K562 (cell line): ENCODE data around the gene SORT1. TPM values are rescaled to one million over a fixed set of nuclear protein-coding genes. Genes with fewer than 3 reads are reported as not detected.

ENCODE experiments used
- ATF7 ChIP-seq: fragments of 450-650 bp; IDR thresholded peaks from 2 replicates; pipeline ENCODE4 v1.7.1; 2014; ENCODE audit warnings: mild to moderate bottlenecking, moderate library complexity
- BDP1 ChIP-seq: IDR thresholded peaks from 3 replicates; pipeline ENCODE4 v1.6.1; 2011; ENCODE audit not compliant: insufficient read length, insufficient read depth
- CHD7 ChIP-seq: fragments of 200-600 bp; sonication (generic); IDR thresholded peaks from one replicate; pipeline ENCODE4 v1.6.1; 2012; ENCODE audit warnings: mild to moderate bottlenecking, low read depth, low read length, inconsistent platforms
- CREB1 ChIP-seq, 2 experiments: sonication (generic) in 1 of 2; formaldehyde crosslinking in 1 of 2; IDR thresholded peaks; 2 replicates each; pipeline versions ENCODE4 v1.6.1 to v1.8.0; 2012 to 2022; ENCODE audit warnings: inconsistent platforms in 1 of 2, mild to moderate bottlenecking in 1 of 2, missing genetic modification reagents in 1 of 2, moderate library complexity in 1 of 2
- ELF1 ChIP-seq: fragments of 200-800 bp; sonication (Bioruptor generic); IDR thresholded peaks from 2 replicates; pipeline ENCODE4 v1.6.1; 2016; ENCODE audit warnings: missing genetic modification characterization, missing compliant biosample characterization
- ELK1 ChIP-seq: sonication (generic); formaldehyde crosslinking; IDR thresholded peaks from 2 replicates; pipeline ENCODE4 v1.8.1; 2022; ENCODE audit warnings: missing genetic modification reagents
- FOXK1 ChIP-seq: sonication (generic); formaldehyde crosslinking; IDR thresholded peaks from 2 replicates; pipeline ENCODE4 v1.8.0; 2022; ENCODE audit warnings: missing genetic modification reagents, mild to moderate bottlenecking, borderline replicate concordance
- HDAC2 ChIP-seq: fragments of 450-650 bp; IDR thresholded peaks from 2 replicates; pipeline ENCODE4 v1.6.1; 2016; ENCODE audit warnings: mild to moderate bottlenecking
- MITF ChIP-seq: IDR thresholded peaks from 2 replicates; pipeline ENCODE4 v1.6.1; 2014; ENCODE audit warnings: antibody characterized with exemption
- PHF8 ChIP-seq: fragments of 200-600 bp; sonication (generic); IDR thresholded peaks from 2 replicates; pipeline ENCODE4 v1.6.1; 2012; ENCODE audit warnings: mixed run types, mild to moderate bottlenecking, inconsistent platforms, low read length, moderate library complexity, borderline replicate concordance
- RBM34 ChIP-seq: fragments of 200-400 bp; formaldehyde crosslinking; IDR thresholded peaks from 2 replicates; pipeline ENCODE4 v1.6.1; 2018; ENCODE audit warnings: low read length, borderline replicate concordance; ENCODE audit not compliant: insufficient read depth
- ZBTB8A ChIP-seq: fragments of 450-650 bp; IDR thresholded peaks from 2 replicates; pipeline ENCODE4 v1.6.1; 2018; ENCODE audit warnings: mild to moderate bottlenecking, moderate library complexity; ENCODE audit not compliant: partially characterized antibody
- ZNF274 ChIP-seq: IDR thresholded peaks from 2 replicates; pipeline ENCODE4 v1.6.1; 2011; ENCODE audit warnings: low read depth, mild to moderate bottlenecking, low read length, moderate library complexity, borderline replicate concordance
- ZNF3 ChIP-seq: fragments of 250-450 bp; sonication (Bioruptor Pico); IDR thresholded peaks from 2 replicates; pipeline ENCODE4 v1.5.0; 2021; ENCODE audit warnings: mild to moderate bottlenecking, moderate library complexity
- polyA plus RNA-seq, 8 experiments: library from polyadenylated mRNA; depleted of rRNA in 4 of 8; stranded (reverse) in 5 of 8; unstranded in 3 of 8; fragments of >200 nt; fragmentation: Nextera tagmentation in 2 of 8; fragmentation: Illumina TruSeq in 1 of 8; extraction: Ambion mirVana in 2 of 8; extraction: Trizol in 1 of 8; gene quantifications; 2 replicates each; pipeline versions ENCODE4 v1.2.1 to v1.2.3, GENCODE V29; 2011 to 2014; ENCODE audit warnings: inconsistent platforms in 1 of 8, missing spikeins in 1 of 8
- total RNA-seq, 7 experiments: library from RNA; depleted of rRNA in 6 of 7; stranded (reverse); fragments of >200 nt in 6 of 7; fragmentation: Illumina TruSeq in 2 of 7; extraction: Trizol in 2 of 7; gene quantifications; 2 replicates each; pipeline versions ENCODE4 v1.2.1 to v1.2.3, GENCODE V29; 2011 to 2021; ENCODE audit warnings: low replicate concordance in 1 of 7

Gene SORT1
- total and polyA plus RNA-seq, 9 of the 15 experiments (the other 6 are each of a cell fraction or from before 2014, with no cell fraction given) = 27.4 to 112 (median 65.0) TPM

- TF ChIP-seq ZBTB8A = no peak
- no peak for TF ChIP-seq PHF8
- TF ChIP-seq BDP1 = no peak
- no peak for TF ChIP-seq MITF
- no peak for TF ChIP-seq FOXK1 (CRISPR knock-in tag)
- no peak for TF ChIP-seq RBM34
- TF ChIP-seq ZNF274 = no peak
- no peak for TF ChIP-seq CREB1 (IDR thresholded peaks at IDR 0.05)
- 0 out of 2 replicates have a peak, but pooled peaks have one; percentile 29 for TF ChIP-seq CREB1 (CRISPR knock-in tag; IDR thresholded peaks at IDR 0.05)
- TF ChIP-seq ATF7 = no peak
- TF ChIP-seq HDAC2 = no peak
- no peak for TF ChIP-seq CHD7
- TF ChIP-seq ELK1 (CRISPR knock-in tag) = no peak
- TF ChIP-seq ELF1 (tag) = no peak
- no peak for TF ChIP-seq ZNF3 (CRISPR knock-in tag)
Measured at GRCh38 chr1:109396871-109397580, 692 bp downstream of the SORT1 start (continued).
